GM18861 (cell line): ENCODE data around the gene CFAP97.
A peak's percentile ranks its signal among the peaks of the same experiment; 100 is the strongest.
"Not testable (repeated sequence)": the region's sequence is repeated elsewhere in the genome, so short reads cannot be mapped to it uniquely, and the experiment has no call there.

Experiments
- ATAC-seq: cut with Tn5 transposase; IDR thresholded peaks from one replicate; pipeline ENCODE4 v1.9.1; 2021; ENCODE audit not compliant: unreplicated experiment

The CFAP97 gene

GRCh38 chr4:185142912-185143600 is 60.7 kb downstream of the CFAP97 start, which contains the start of gene SLC25A4:
SLC25A4 (plus strand) TSS chr4:185143266; CDS start chr4:185143373, 107 bp downstream.
- peak; percentile 88 for ATAC-seq

GRCh38 chr4:185142564-185142911 is 61.3 kb downstream of the CFAP97 start:
- ATAC-seq, result no peak

DNA sequence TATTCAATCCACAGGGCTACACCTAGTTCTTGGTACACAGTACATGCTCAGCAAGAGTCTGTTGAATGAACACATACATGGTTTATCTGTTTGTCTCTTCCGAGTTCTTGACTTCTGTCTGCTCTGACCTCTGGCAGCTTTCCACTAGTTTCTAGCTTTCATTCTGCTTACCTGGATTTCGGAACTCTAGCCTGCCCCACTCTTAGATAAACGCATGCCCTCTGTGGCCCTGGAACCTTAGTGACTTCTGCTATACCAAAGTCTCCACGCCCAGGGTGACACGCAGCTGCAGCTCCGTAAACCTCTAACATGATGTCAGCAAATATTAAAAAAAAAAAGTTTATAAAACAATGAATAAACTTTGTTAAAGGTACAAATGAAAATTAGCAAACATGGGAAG is 62.0 kb downstream of the CFAP97 start:
- no peak for ATAC-seq

- ATAC-seq, result no peak
Observed at GRCh38 chr4:185139736-185140135, 64.1 kb downstream of the CFAP97 start.

DNA sequence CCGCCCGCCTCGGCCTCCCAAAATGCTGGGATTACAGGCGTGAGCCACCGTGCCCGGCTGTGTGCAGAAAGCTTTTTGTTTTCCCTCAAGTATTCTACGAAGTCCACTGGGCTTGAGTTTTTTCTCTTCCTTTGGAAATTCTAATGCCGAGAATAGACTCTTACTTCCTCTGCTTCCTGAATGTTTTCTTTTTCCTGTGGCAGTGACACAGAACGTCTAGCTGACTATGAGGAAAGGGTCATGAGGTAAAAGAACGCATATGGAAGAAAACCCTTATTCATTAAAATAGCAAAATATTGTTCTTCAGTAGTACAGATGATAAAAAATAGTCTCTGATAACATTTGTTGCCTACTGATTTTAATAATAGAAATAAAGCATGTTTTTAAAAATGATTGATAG is 65.6 kb downstream of the CFAP97 start:
- no peak for ATAC-seq

GRCh38 chr4:185137233-185137925 is 66.4 kb downstream of the CFAP97 start:
- ATAC-seq, result no peak

GRCh38 chr4:185134307-185134869 is 69.4 kb downstream of the CFAP97 start:
- peak; percentile 43 for ATAC-seq

DNA sequence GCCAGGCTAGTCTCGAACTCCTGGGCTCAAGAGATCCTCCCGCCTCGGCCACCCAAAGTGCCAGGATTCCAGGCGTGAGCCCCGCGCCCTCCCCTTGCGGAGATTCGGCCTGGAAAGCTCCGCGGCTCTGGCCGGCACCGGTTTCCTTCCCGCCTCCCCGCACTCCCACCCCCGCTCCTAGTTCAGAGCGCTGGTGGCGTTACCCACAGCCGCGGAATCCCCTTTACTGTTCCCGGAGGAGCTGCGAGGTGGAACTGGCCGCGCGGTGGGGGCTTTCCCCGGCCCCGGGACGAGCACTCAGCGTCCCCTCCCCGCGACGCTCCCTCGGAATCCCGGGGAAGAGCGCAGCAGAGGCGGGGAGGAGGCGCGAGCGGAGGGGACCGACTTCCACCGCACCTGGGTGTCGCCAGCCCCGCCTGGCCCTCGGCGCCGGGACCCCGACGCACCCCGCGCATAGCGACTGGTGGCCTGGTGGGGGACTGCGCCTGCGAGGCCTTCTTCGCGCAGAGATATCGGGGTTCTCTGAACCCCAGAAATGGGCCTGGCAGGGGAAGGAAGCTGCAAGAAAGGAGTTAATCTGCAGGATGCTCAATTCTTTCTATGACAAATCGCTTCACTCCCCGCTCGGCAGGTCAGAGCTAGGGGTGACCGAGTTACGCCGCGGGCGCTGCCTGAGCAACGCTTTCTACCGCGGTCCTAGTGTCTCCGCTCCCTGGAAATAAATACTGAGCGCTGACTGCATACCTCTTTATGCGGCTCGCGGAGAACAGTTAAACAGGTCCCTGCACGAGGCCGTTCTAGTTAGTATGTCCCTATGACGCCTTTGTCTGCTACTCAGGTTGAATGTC is 75.3 kb downstream of the CFAP97 start:
- peak; percentile 40 for ATAC-seq

DNA sequence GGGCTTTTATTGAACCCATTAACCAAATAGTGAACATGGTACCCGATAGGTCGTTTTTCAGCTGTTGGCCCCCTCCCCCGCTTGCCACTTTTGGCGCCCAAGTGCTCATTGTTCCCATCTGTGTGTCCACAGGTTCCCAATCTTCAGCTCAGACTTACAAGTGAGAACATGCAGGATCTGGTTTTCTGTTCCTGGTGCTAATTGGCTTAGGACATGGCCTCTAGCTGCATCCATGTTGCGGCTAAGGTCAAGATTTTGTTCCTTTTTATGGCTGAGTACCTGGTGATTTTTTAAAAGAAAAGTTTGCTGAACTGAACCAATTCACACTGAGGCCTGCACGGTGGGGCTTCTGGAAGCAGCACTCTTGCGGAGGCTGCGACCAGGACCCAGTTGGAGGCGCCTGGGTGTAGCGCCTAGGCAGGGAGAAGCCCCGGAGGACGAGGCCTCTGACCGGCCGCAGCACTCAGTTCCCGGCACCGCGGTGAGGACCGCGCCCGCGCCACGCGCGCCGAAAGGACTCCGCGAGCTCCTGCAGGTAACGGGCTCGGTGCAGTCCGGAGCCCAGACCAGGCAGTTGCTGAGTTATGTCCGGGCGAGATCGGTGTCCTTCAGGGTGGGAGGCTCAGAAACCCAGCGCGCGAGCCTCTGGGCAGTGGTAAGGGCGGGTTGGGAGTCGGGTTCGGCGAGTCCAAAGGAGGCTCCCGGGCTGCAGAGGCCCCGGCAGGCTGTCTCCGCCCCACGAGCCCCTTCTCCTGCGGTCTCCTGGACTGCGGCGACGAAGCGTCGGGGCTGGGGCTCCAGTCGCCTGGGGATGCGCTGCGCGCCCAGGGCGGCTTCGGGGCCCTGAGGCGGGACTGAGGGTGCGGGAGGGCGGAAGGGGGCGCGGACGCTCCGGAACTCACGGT is 76.5 kb downstream of the CFAP97 start:
- no peak for ATAC-seq

- ATAC-seq, result no peak
Observed at GRCh38 chr4:185124006-185124405, 79.8 kb downstream of the CFAP97 start.

DNA sequence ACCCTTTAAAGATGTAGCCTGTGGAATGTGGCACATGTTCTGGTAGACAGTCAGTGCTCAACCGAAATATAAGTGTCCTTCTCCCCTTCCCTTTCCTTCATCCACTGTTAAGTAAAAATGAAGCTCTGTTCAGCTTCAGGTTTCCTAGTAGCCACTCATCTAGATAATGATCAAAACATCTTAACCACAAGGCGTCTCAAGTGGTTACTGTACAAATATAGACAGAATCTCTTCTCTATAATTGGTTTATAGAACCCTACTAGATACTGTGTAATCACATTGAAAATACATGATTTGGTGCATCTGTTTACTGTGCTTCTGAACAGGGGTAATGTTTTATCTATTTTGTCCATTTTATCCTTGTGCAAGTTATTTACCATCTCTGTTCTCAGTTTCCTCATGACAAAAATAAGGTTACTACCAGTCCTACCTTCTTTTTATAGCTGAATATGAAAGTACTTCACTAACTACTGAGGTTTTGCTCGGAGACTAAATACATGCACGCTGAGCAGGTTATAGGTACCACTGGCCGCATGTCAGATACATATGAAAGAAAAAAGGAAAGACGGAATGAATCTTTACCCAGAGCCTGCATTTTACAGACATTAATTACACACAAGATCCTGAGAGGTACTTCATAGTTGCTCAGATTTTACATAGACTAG is 81.0 kb downstream of the CFAP97 start:
- no peak for ATAC-seq

DNA sequence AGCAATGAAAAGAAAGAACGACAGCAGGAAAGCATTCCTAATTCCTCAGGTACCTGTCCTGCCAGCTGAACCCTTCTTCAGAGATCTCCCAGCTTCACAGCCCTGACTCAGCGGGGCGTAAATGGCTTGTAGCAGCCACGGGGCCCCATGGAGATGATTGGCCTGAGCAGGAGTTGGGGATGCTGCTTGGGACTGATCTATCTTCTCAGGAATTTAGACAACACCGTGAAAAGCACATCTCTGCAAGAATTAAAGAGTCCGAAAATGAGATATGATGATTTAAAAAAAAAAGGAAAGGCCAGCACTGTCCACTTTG is 83.2 kb downstream of the CFAP97 start:
- ATAC-seq, result no peak

DNA sequence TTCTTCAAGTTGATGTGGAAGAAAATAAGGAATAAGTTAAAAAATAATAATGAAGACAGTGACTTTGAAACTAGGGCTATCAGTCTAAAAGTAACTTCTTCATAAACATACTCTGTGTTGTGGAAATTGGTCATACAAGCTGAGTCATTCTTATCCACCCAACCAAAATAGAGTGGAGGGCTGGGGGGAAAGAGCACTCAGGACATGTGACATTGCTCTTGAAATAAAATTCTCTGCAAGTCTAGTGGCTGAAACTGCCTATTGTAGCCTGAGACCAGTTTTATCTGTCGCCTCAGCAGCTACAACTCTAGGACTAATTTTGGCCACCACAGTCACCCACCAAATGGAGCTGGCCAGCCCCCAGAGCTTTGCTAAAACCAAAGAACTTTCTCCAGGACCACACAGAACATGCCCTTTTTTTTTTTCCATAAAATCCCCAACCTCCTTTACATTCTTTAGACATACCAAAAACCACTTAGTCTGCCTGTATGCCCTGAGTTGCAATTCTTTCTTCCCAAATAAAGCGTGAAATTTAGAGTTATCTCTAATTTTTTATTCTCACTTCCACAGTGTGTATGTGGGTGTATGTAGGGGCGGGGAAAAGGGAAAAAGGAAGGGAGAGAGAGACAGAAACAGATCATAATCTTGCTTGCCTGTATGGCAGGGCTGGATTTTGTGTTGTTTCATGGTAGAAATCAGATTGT is 83.7 kb downstream of the CFAP97 start:
- ATAC-seq, result no peak

DNA sequence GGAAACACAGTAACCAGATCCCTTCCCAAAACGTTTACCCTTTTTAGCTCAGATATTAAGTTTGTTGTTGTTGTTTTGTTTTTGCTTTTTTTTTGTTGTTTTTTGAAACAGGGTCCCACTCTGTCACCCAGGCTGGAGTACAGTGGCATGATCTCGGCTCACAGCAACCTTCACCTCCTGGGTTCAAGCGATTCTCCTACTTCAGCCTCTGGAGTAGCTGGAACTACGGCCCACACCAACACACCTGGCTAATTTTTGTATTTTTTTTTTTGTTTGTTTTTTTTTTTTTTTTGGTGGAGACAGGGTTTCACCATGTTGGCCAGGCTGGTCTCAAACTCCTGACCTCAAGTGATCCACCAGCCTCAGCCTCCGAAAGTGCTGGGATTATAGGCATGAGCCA is 84.3 kb downstream of the CFAP97 start:
- not testable (repeated sequence) for ATAC-seq

DNA sequence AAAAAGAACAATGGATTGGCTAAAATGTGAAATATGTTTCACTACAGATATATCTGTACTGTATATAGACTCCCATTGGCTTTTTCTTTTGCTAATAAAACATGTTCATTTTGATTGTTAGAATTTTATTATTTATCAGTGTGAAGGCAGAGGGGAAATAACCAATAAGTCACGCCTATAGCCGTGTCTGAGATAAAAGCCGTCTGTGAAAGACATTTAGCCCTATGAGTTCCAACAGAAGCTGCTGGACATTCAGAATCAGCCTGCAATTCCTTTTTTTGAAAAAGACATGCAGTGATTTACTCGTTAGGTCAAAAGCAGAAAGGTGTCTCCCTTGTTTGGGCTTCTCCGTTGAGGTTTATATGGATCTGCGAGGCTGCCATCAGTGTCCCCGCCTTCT is 84.9 kb downstream of the CFAP97 start:
- no peak for ATAC-seq

DNA sequence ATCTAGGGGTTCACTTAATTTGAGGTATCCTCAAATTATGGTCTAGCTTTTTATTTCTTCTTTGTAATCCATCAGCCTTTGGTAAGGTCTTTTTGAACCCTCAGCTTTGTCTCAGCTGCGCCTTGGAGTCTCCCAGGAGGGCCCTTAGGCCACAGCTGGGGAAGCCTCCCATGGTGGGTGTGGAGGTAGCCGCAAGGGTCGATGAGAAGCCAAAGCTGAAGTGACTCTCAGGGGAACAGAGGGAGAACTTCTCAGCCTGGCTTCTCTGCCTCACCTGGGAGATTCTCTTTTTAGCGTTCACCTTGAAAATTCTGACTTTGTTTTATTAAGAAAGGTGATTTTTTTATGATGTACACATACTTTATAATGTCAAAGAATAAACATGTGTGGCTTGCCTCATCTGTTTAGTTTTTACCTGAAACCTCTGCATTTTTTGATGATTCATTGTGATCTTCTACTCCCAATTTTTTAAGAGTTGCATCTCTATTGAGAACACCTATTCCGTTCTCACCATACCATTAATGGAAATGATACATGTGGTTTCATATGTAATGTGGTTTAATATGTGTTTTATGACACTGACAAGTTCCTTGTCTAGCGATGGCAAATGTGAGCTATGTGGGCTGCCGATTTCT is 86.4 kb downstream of the CFAP97 start:
- ATAC-seq, result no peak

- no peak for ATAC-seq
Observed at GRCh38 chr4:185115827-185116232, 88.0 kb downstream of the CFAP97 start.

- no peak for ATAC-seq
Observed at GRCh38 chr4:185113340-185113739, 90.5 kb downstream of the CFAP97 start.

DNA sequence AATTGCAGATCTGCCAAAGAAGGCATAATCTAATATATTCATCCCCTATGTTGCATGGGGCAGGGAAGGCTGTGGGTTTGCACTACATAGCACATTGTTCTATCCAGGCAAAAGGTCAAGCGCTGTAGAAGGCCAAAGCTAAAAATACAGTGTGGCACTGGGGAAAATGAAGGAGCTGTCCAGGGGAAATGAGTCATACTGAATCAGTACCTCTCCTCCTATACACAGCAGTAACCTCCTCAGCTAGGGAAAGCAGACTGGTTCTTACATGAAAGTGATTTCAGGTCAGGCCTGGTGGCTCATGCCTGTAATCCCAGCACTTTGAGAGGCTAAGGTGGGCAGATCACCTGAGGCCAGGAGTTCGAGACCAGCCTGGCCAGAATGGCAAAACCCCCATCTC is 91.7 kb downstream of the CFAP97 start:
- ATAC-seq, result no peak
